CD14-positive monocyte (primary cell): Measurements from ENCODE around the gene PHYKPL. TPM values are rescaled to one million over a fixed set of nuclear protein-coding genes. Genes with fewer than 3 reads are reported as not detected.
A peak's percentile ranks its signal among the peaks of the same experiment; 100 is the strongest.

ENCODE experiments used
- DNase-seq, 3 donors: peaks; one replicate each; pipeline ENCODE4 v3.0.0-alpha.2; 2011 to 2022
- H2AFZ ChIP-seq: 2 replicates; pipeline ENCODE4 v1.6.0; 2012; ENCODE audit warnings: mild to moderate bottlenecking, low read depth, low read length, inconsistent platforms; ENCODE audit not compliant: insufficient read depth, poor library complexity, severe bottlenecking
- H3K27ac ChIP-seq, 2 donors: 1 replicate in 1 of 2; 2 replicates in 1 of 2; pipeline ENCODE4 v1.5.1; 2012 to 2013; ENCODE audit warnings: low read length in 2 of 2, control low read depth in 1 of 2, inconsistent platforms in 1 of 2, low read depth in 1 of 2, mild to moderate bottlenecking in 1 of 2
- H3K27me3 ChIP-seq, 2 donors: one replicate each; pipeline versions ENCODE4 v1.6.0 to v1.6.1; 2011 to 2013; ENCODE audit warnings: low read length in 2 of 2; ENCODE audit not compliant: control insufficient read depth in 2 of 2, insufficient read depth in 2 of 2
- H3K36me3 ChIP-seq, 2 donors: replicated peaks in 1 of 2; 1 replicate in 1 of 2; 2 replicates in 1 of 2; pipeline versions ENCODE4 v1.5.1 to v1.6.1; 2012 to 2013; ENCODE audit warnings: low read length in 2 of 2, control low read depth in 1 of 2, inconsistent platforms in 1 of 2, mild to moderate bottlenecking in 1 of 2; ENCODE audit not compliant: insufficient read depth in 2 of 2, control insufficient read depth in 1 of 2
- H3K4me1 ChIP-seq, 2 donors: 1 replicate in 1 of 2; 2 replicates in 1 of 2; pipeline versions ENCODE4 v1.5.1 to v1.6.1; 2012 to 2013; ENCODE audit warnings: low read length in 2 of 2, control low read depth in 1 of 2, inconsistent platforms in 1 of 2, mild to moderate bottlenecking in 1 of 2, moderate library complexity in 1 of 2; ENCODE audit not compliant: insufficient read depth in 2 of 2, control insufficient read depth in 1 of 2
- H3K4me2 ChIP-seq: replicated peaks from 2 replicates; pipeline ENCODE3; 2012; ENCODE audit warnings: low read length, moderate library complexity, mild to moderate bottlenecking; ENCODE audit not compliant: poor library complexity, severe bottlenecking; ENCODE audit errors: extremely low read depth
- H3K4me3 ChIP-seq, 3 experiments: fragments of 200-600 bp in 1 of 3; sonication (generic) in 1 of 3; replicated peaks in 1 of 3; 1 replicate in 2 of 3; 2 replicates in 1 of 3; pipeline ENCODE4 v1.5.1; 2011 to 2013; ENCODE audit warnings: low read length in 3 of 3, mild to moderate bottlenecking in 3 of 3, control low read depth in 2 of 3, low read depth in 2 of 3, inconsistent platforms in 1 of 3, moderate library complexity in 1 of 3
- H3K79me2 ChIP-seq: 2 replicates; pipeline ENCODE4 v1.6.0; 2012; ENCODE audit warnings: mild to moderate bottlenecking, control low read depth, inconsistent platforms, low read length, moderate library complexity; ENCODE audit not compliant: insufficient read depth
- H3K9ac ChIP-seq: 2 replicates; pipeline ENCODE4 v1.6.0; 2017; ENCODE audit warnings: low read length, mild to moderate bottlenecking; ENCODE audit not compliant: insufficient read depth, poor library complexity, severe bottlenecking
- H3K9me3 ChIP-seq, 2 donors: replicated peaks in 1 of 2; 1 replicate in 1 of 2; 2 replicates in 1 of 2; pipeline versions ENCODE4 v1.5.1 to v1.6.1; 2012 to 2013; ENCODE audit warnings: low read length in 2 of 2, control low read depth in 1 of 2; ENCODE audit not compliant: control insufficient read depth in 1 of 2, insufficient read depth in 1 of 2
- H4K20me1 ChIP-seq: 2 replicates; pipeline ENCODE4 v1.6.0; 2012; ENCODE audit warnings: mild to moderate bottlenecking, low read length, control low read depth, moderate library complexity; ENCODE audit not compliant: insufficient read depth
- H3K27ac Mint-ChIP-seq, 7 donors: one replicate each; pipeline ENCODE4 v1.8.0; 2020; ENCODE audit warnings: mild to moderate bottlenecking in 7 of 7, mixed read lengths in 7 of 7, moderate library complexity in 6 of 7, inconsistent platforms in 2 of 7
- H3K27me3 Mint-ChIP-seq, 3 donors: one replicate each; pipeline ENCODE4 v1.8.0; 2021 to 2022; ENCODE audit warnings: low read depth in 3 of 3, mild to moderate bottlenecking in 3 of 3, mixed read lengths in 3 of 3, moderate library complexity in 3 of 3, inconsistent platforms in 1 of 3
- H3K36me3 Mint-ChIP-seq, 2 donors: one replicate each; pipeline ENCODE4 v1.8.0; 2020; ENCODE audit warnings: mixed read lengths in 2 of 2, inconsistent platforms in 1 of 2, mild to moderate bottlenecking in 1 of 2
- H3K4me1 Mint-ChIP-seq: one replicate; pipeline ENCODE4 v1.8.0; 2020; ENCODE audit warnings: mild to moderate bottlenecking, mixed read lengths
- H3K4me3 Mint-ChIP-seq, 2 donors: one replicate each; pipeline ENCODE4 v1.8.0; 2020; ENCODE audit warnings: mild to moderate bottlenecking in 2 of 2, mixed read lengths in 2 of 2, moderate library complexity in 1 of 2
- H3K9me3 Mint-ChIP-seq, 7 donors: one replicate each; pipeline ENCODE4 v1.8.0; 2020 to 2022; ENCODE audit warnings: mixed read lengths in 7 of 7, mild to moderate bottlenecking in 6 of 7, moderate library complexity in 6 of 7, inconsistent platforms in 2 of 7
- CTCF ChIP-seq: fragments of 200-600 bp; IDR thresholded peaks from one replicate; pipeline ENCODE4 v1.8.0; 2022; ENCODE audit warnings: antibody characterized with exemption, mild to moderate bottlenecking
- WGBS: methylation state at CpG from one replicate; pipeline ENCODE4 v1.1.5; 2013; ENCODE audit warnings: missing lambda C conversion rate; ENCODE audit not compliant: insufficient coverage; 5-methylcytosine and 5-hydroxymethylcytosine counted together
- intact Hi-C, 2 donors: fragments of 100-400 bp; cut with micrococcal nuclease; formaldehyde crosslinking; loops; one replicate each; pipeline versions ENCODE4 v1.15.0 to v1.15.1; 2023
- polyA plus RNA-seq, 3 donors: library from polyadenylated mRNA; depleted of rRNA in 1 of 3; unstranded in 2 of 3; stranded (reverse) in 1 of 3; fragments of 300-500 nt in 2 of 3; fragments of >200 nt in 1 of 3; fragmentation: Illumina TruSeq in 2 of 3; gene quantifications; 1 replicate in 2 of 3; 2 replicates in 1 of 3; pipeline ENCODE4 v1.2.3, GENCODE V29; 2012 to 2021

Gene PHYKPL
- polyA plus RNA-seq, 3 donors: 39.2 to 199 (median 43.0) TPM

GRCh38 chr5:178205749-178206047, 26.9 kb downstream of the PHYKPL start:
- H3K36me3 ChIP-seq: peaks cover 41 to 46% of the 10 kb centered on the region in 2 donors
- peaks cover 0 to 1% (median 0%) of the 10 kb centered on the region in 3 donors for H3K27me3 Mint-ChIP-seq
- no peaks in the 10 kb centered on the region for H3K27me3 ChIP-seq
- 25% methylated on average over 1 of the region's 5 CpGs for WGBS
- peak overlapping the region; percentile 2 to 85 (median 57) for H3K27ac Mint-ChIP-seq
- H3K4me3 Mint-ChIP-seq: peak overlapping the region; percentile 58 to 77
- peaks cover 71% of the 10 kb centered on the region for H3K79me2 ChIP-seq
- TF ChIP-seq CTCF: no peak
- H3K4me1 ChIP-seq: peaks cover 28 to 47% of the 10 kb centered on the region in 2 donors
- no peak overlapping the region for H2AFZ ChIP-seq
- peaks cover 44% of the 10 kb centered on the region for H3K4me1 Mint-ChIP-seq
- intact Hi-C loops: no loop called here
- H3K4me3 ChIP-seq: peak overlapping the region; percentile 73 to 81 (median 80)
- peaks cover 56% of the 10 kb centered on the region for H4K20me1 ChIP-seq
- peak overlapping the region in 1 of 2 donors; percentile 71 for H3K27ac ChIP-seq
- H3K36me3 Mint-ChIP-seq: peaks cover 45 to 46% of the 10 kb centered on the region in 2 donors
- no peaks in the 10 kb centered on the region for H3K9me3 ChIP-seq
- H3K9ac ChIP-seq: peak overlapping the region; percentile 88
- peak overlapping the region; percentile 82 for H3K4me2 ChIP-seq
- no peaks in the 10 kb centered on the region for H3K9me3 Mint-ChIP-seq
- DNase-seq: no peak

DNA sequence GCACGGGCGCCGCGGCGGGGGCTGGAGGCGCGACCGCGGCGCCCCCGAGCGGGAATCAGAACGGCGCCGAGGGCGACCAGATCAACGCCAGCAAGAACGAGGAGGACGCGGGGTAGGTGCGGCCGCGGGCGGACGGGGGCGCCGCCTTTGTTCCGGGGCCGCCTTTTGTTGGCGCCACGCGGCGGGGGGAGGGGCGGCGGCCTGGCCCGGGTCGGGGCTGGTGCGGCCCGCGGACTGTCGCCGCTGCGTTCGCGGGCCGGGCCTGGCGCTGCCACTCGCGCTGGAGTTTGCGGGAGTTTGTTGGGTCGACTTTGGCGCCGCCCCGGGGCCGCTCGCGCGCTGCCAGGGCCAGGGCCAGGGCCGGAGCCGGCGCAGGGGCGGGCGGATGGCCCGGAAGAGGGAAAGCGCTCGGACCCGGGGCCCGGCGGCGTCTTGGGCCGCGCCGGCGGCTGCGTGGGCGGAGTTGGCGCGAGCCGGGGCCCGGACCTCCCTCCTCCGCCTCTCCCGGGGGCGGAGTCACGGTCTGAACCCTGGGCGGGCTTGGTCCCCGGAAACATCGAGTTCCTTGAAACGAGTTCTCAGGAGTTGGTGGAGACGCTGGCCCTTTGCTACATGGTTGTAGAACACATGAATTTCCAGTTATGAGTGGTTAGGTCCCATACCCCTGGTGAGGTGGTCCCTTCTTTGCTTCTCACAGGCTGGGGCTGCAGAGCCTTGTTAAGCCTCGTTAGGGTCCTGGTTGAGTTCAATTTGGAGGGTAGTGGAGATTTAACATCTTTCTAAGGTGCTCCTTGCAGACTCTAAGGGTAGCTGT, 27.5 kb downstream of the PHYKPL start:
- intact Hi-C loops: no loop called here
- H3K4me3 Mint-ChIP-seq: peak overlapping the region; percentile 58 to 89
- H3K9ac ChIP-seq: peak overlapping the region; percentile 88
- peak overlapping the region; percentile 77 to 81 (median 80) for H3K4me3 ChIP-seq
- H3K27me3 ChIP-seq: no peaks in the 10 kb centered on the region
- H3K27ac Mint-ChIP-seq: peak overlapping the region; percentile 30 to 85 (median 57)
- no peak for TF ChIP-seq CTCF
- peaks cover 50% of the 10 kb centered on the region for H4K20me1 ChIP-seq
- peak overlapping the region; percentile 22 to 71 for H3K27ac ChIP-seq
- peaks cover 35 to 41% of the 10 kb centered on the region in 2 donors for H3K36me3 ChIP-seq
- peak overlapping the region; percentile 82 for H3K4me2 ChIP-seq
- peaks cover 46% of the 10 kb centered on the region for H3K4me1 Mint-ChIP-seq
- H3K79me2 ChIP-seq: peaks cover 67% of the 10 kb centered on the region
- no peaks in the 10 kb centered on the region for H3K9me3 Mint-ChIP-seq
- H3K36me3 Mint-ChIP-seq: peaks cover 40 to 41% of the 10 kb centered on the region in 2 donors
- H3K27me3 Mint-ChIP-seq: no peaks in the 10 kb centered on the region
- peak overlapping the region; percentile 73 for H2AFZ ChIP-seq
- peak; percentile 49 to 54 (median 53) for DNase-seq
- peaks cover 28 to 47% of the 10 kb centered on the region in 2 donors for H3K4me1 ChIP-seq
- no peaks in the 10 kb centered on the region for H3K9me3 ChIP-seq
- WGBS: under 1% methylated on average over 88 of the region's 90 CpGs
